Keratinocyte (primary cell): Measurements from ENCODE around the gene EXOC3. TPM values are rescaled to one million over a fixed set of nuclear protein-coding genes. Genes with fewer than 3 reads are reported as not detected.

Experiments used
- DNase-seq: peaks from one replicate; pipeline ENCODE4 v3.0.0-alpha.2; 2011; ENCODE audit warnings: low read depth, missing footprints, low spot score
- FAIRE-seq: peaks from 2 replicates; lab custom pipeline; 2011; peaks lifted over from hg19 to GRCh38; lab: Jason Lieb, UNC
- H2AFZ ChIP-seq: 2 replicates; pipeline ENCODE4 v1.6.0; 2012; ENCODE audit warnings: low read length, control low read depth, inconsistent platforms; ENCODE audit not compliant: control insufficient read depth
- H3K27ac ChIP-seq: 2 replicates; pipeline ENCODE4 v1.5.1; 2011; ENCODE audit warnings: low read length; ENCODE audit not compliant: control insufficient read depth, insufficient read depth
- H3K27me3 ChIP-seq: 3 replicates; pipeline ENCODE4 v1.6.0; 2011; ENCODE audit warnings: low read length; ENCODE audit not compliant: control insufficient read depth, insufficient read depth; ENCODE audit errors: extremely low read depth
- H3K36me3 ChIP-seq, 2 experiments: 2 replicates in 1 of 2; 3 replicates in 1 of 2; pipeline ENCODE4 v1.5.1; 2011; ENCODE audit warnings: low read length in 2 of 2, mild to moderate bottlenecking in 1 of 2; ENCODE audit not compliant: control insufficient read depth in 2 of 2, insufficient read depth in 2 of 2; ENCODE audit errors: extremely low read depth in 1 of 2
- H3K4me1 ChIP-seq: 3 replicates; pipeline ENCODE4 v1.5.1; 2011; ENCODE audit warnings: low read length; ENCODE audit not compliant: control insufficient read depth, insufficient read depth; ENCODE audit errors: extremely low read depth
- H3K4me2 ChIP-seq: 3 replicates; pipeline ENCODE4 v1.6.0; 2011; ENCODE audit warnings: low read depth, low read length; ENCODE audit not compliant: control insufficient read depth, insufficient read depth; ENCODE audit errors: extremely low read depth
- H3K4me3 ChIP-seq, 3 experiments: fragments of 200-600 bp in 1 of 3; sonication (generic) in 1 of 3; 2 replicates in 2 of 3; 3 replicates in 1 of 3; pipeline ENCODE4 v1.5.1; 2011 to 2016; ENCODE audit warnings: low read length in 3 of 3, mild to moderate bottlenecking in 3 of 3, control low read depth in 2 of 3, inconsistent platforms in 1 of 3, low read depth in 1 of 3, mixed read lengths in 1 of 3, mixed run types in 1 of 3, moderate library complexity in 1 of 3; ENCODE audit not compliant: control insufficient read depth in 2 of 3, insufficient read depth in 2 of 3; ENCODE audit errors: extremely low read depth in 1 of 3
- H3K79me2 ChIP-seq: 2 replicates; pipeline ENCODE4 v1.6.0; 2012; ENCODE audit warnings: low read length; ENCODE audit not compliant: control insufficient read depth, insufficient read depth
- H3K9ac ChIP-seq: 3 replicates; pipeline ENCODE4 v1.6.0; 2011; ENCODE audit warnings: low read length; ENCODE audit not compliant: control insufficient read depth, insufficient read depth; ENCODE audit errors: extremely low read depth
- H3K9me1 ChIP-seq: 3 replicates; pipeline ENCODE4 v1.6.0; 2011; ENCODE audit warnings: low read length; ENCODE audit not compliant: control insufficient read depth, insufficient read depth; ENCODE audit errors: extremely low read depth
- H3K9me3 ChIP-seq: 2 replicates; pipeline ENCODE4 v1.5.1; 2012; ENCODE audit warnings: low read depth, low read length; ENCODE audit not compliant: control insufficient read depth
- H4K20me1 ChIP-seq: 3 replicates; pipeline ENCODE4 v1.6.0; 2011; ENCODE audit warnings: low read length; ENCODE audit not compliant: control insufficient read depth, insufficient read depth; ENCODE audit errors: extremely low read depth
- EZH2 ChIP-seq: IDR thresholded peaks from one replicate; pipeline ENCODE4 v1.6.1; 2012; ENCODE audit warnings: inconsistent platforms, mild to moderate bottlenecking, low read length, moderate library complexity
- dilution Hi-C: fragments of 300-500 bp; cut with MboI; formaldehyde crosslinking; loops from one replicate; pipeline ENCODE4 v1.7.0; 2020; ENCODE audit warnings: low sequenced_read_pairs; ENCODE audit not compliant: extremely low pct_ligation_motif_present
- polyA plus RNA-seq, 5 experiments: library from polyadenylated mRNA; depleted of rRNA in 3 of 5; stranded (reverse) in 3 of 5; stranded (forward) in 1 of 5; unstranded in 1 of 5; fragments of >200 nt; gene quantifications; 1 replicate in 1 of 5; 2 replicates in 3 of 5; 3 replicates in 1 of 5; pipeline versions ENCODE4 v1.2.1 to v1.2.3, GENCODE V29; 2011 to 2012; ENCODE audit warnings: missing spikeins in 2 of 5, low read depth in 1 of 5, low replicate concordance in 1 of 5
- TF ChIP-seq, protein P1 (sequence below), 3 experiments: IDR thresholded peaks in 1 of 3; conservative IDR thresholded peaks in 1 of 3; optimal IDR thresholded peaks in 1 of 3; 2 replicates in 2 of 3; 3 replicates in 1 of 3; pipeline versions ENCODE3 to v1.5.1; 2011; ENCODE audit warnings: low read length in 3 of 3, mild to moderate bottlenecking in 3 of 3, moderate library complexity in 2 of 3, control low read depth in 1 of 3, inconsistent platforms in 1 of 3; ENCODE audit not compliant: insufficient read depth in 2 of 3; ENCODE audit errors: extremely low read depth in 1 of 3

Gene EXOC3
- polyA plus RNA-seq, 1 donor (not counting 4 experiments of a cell fraction or from before 2014, with no cell fraction given) = 14.2 TPM

DNA sequence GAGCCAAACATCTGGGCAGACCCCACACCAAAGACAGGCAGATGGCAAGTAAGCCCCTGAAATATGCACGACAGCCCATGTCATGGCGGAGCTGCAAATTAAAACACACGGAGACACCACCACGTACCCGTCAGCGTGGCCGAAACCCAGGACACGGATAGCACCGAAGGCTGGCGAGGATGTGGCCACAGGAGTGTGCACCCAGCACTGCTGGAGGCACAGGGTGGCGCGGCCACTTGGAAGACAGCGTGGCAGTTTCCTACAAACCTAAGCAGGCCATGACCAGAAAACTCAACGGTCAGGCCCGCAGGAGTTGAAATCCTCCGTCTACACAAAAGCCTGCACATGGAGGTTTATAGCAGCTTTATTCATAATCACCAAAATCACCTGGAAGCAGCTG is 68.5 kb downstream of the EXOC3 start:
- DNase-seq = no peak
- dilution Hi-C loops = no loop called here
- Histone ChIP-seq H3K9me3 (no peaks in the 10 kb centered on the region), H3K4me1 (peaks cover 3% of the 10 kb centered on the region), H3K27ac (no peak overlapping the region), H4K20me1 (no peaks in the 10 kb centered on the region), H3K4me3 (no peak overlapping the region), H3K27me3 (peaks cover 60% of the 10 kb centered on the region), H3K9me1 (no peaks in the 10 kb centered on the region), H2AFZ (no peak overlapping the region), H3K4me2 (no peak overlapping the region), H3K9ac (no peak overlapping the region), H3K79me2 (no peaks in the 10 kb centered on the region), H3K36me3 (no peaks in the 10 kb centered on the region)
- TF ChIP-seq, protein P1, sequence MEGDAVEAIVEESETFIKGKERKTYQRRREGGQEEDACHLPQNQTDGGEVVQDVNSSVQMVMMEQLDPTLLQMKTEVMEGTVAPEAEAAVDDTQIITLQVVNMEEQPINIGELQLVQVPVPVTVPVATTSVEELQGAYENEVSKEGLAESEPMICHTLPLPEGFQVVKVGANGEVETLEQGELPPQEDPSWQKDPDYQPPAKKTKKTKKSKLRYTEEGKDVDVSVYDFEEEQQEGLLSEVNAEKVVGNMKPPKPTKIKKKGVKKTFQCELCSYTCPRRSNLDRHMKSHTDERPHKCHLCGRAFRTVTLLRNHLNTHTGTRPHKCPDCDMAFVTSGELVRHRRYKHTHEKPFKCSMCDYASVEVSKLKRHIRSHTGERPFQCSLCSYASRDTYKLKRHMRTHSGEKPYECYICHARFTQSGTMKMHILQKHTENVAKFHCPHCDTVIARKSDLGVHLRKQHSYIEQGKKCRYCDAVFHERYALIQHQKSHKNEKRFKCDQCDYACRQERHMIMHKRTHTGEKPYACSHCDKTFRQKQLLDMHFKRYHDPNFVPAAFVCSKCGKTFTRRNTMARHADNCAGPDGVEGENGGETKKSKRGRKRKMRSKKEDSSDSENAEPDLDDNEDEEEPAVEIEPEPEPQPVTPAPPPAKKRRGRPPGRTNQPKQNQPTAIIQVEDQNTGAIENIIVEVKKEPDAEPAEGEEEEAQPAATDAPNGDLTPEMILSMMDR (optimal IDR thresholded peaks at IDR 0.05 in 1 of 3, IDR thresholded peaks at IDR 0.05 in 1 of 3, conservative IDR thresholded peaks at IDR 0.05 in 1 of 3; ENCODE audit: extremely low read depth in 1 of 3, insufficient read depth in 2 of 3, low read length in 3 of 3) = no peak
- no peak for TF ChIP-seq EZH2
- no peak for FAIRE-seq

DNA sequence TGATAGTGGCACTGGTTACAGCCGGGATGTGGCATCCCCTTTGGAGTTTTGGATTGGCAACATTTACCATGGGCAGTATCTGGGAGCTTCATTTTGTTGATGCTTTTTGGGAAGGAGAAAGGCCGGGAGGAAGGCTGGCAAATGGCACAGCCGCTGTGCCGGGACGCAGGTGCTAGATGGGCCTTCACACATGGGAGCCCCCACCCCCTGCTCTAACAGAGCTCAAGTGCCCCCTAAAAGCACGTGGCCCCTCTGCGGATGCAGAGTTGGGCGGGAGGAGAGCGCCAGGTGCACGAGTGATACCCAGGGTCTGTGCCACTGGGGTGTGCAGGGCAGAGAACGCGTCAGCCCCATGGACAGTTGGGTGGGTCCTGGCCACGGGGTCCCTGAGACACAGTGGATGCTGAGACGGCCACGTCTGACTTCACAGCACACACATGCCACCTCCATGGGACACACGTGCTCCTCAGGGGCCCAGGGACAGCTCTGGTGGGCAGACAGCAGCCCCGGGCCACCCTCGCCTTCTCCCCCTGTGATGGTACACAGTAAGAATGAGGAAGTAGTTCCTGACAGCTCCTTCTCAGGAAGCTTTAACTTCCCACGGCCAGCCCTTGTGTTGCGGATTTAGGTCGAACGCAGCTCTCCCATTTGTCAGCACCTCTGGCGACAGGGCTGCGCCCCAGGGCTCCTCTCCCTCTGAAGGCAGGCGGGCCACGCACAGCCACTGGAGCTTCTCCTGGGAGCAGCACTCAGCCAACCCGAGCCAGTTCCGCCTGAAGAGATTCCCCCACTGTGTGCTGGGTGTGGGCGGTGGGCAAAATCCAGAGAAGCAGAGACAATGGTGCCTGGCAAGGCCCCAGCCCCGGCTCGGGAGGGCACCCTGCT is 70.5 kb downstream of the EXOC3 start:
- no peak overlapping the region for H3K9ac ChIP-seq
- no peaks in the 10 kb centered on the region for H3K36me3 ChIP-seq
- no peak overlapping the region for H3K4me2 ChIP-seq
- H3K27me3 ChIP-seq = peaks cover 65% of the 10 kb centered on the region
- no peak overlapping the region for H3K27ac ChIP-seq
- H3K79me2 ChIP-seq = no peaks in the 10 kb centered on the region
- H3K4me3 ChIP-seq = no peak overlapping the region
- dilution Hi-C loops = no loop called here
- peaks cover 4% of the 10 kb centered on the region for H3K4me1 ChIP-seq
- no peaks in the 10 kb centered on the region for H3K9me1 ChIP-seq
- H4K20me1 ChIP-seq = no peaks in the 10 kb centered on the region
- FAIRE-seq (no peak), DNase-seq (no peak)
- H3K9me3 ChIP-seq = no peaks in the 10 kb centered on the region
- H2AFZ ChIP-seq = no peak overlapping the region
- TF ChIP-seq, protein P1 (optimal IDR thresholded peaks at IDR 0.05 in 1 of 3, IDR thresholded peaks at IDR 0.05 in 1 of 3, conservative IDR thresholded peaks at IDR 0.05 in 1 of 3; ENCODE audit: extremely low read depth in 1 of 3, insufficient read depth in 2 of 3, low read length in 3 of 3) = no peak
- no peak for TF ChIP-seq EZH2
